GM18873 (cell line): ENCODE data around the gene TBC1D22B.

Source experiments
- ATAC-seq: cut with Tn5 transposase; IDR thresholded peaks from one replicate; pipeline ENCODE4 v1.9.1; 2021; ENCODE audit warnings: mild to moderate bottlenecking, moderate library complexity, moderate number of reproducible peaks; ENCODE audit not compliant: unreplicated experiment, low FRiP score

Gene TBC1D22B

GRCh38 chr6:37239526-37239925 is 18.0 kb upstream of the TBC1D22B start:
- no peak for ATAC-seq

GRCh38 chr6:37239950-37240713 is 17.4 kb upstream of the TBC1D22B start:
- no peak for ATAC-seq

GRCh38 chr6:37241131-37241530 is 16.4 kb upstream of the TBC1D22B start:
- ATAC-seq = no peak

GRCh38 chr6:37241775-37242428 is 15.7 kb upstream of the TBC1D22B start:
- ATAC-seq = no peak

GRCh38 chr6:37242429-37243052 is 15.0 kb upstream of the TBC1D22B start:
- ATAC-seq = no peak

GRCh38 chr6:37243131-37243815 is 14.3 kb upstream of the TBC1D22B start:
- ATAC-seq = no peak

GRCh38 chr6:37243816-37244370 is 13.7 kb upstream of the TBC1D22B start:
- ATAC-seq = no peak

GRCh38 chr6:37244430-37245310 is 12.9 kb upstream of the TBC1D22B start:
- ATAC-seq = no peak

GRCh38 chr6:37251211-37251780 is 6.3 kb upstream of the TBC1D22B start:
- no peak for ATAC-seq

GRCh38 chr6:37253486-37254007 is 4.0 kb upstream of the TBC1D22B start:
- ATAC-seq = no peak

GRCh38 chr6:37254881-37255280 is 2.7 kb upstream of the TBC1D22B start:
- ATAC-seq = no peak

- no peak for ATAC-seq
Observed at GRCh38 chr6:37256692-37257319, 766 bp upstream of the TBC1D22B start.

- ATAC-seq = no peak
Observed at GRCh38 chr6:37257320-37257633, 295 bp upstream of the TBC1D22B start.

- ATAC-seq = no peak
Observed at GRCh38 chr6:37258405-37259105, 983 bp downstream of the TBC1D22B start.

- ATAC-seq = no peak
Observed at GRCh38 chr6:37259191-37259590, 1.6 kb downstream of the TBC1D22B start.

GRCh38 chr6:37260040-37260439 is 2.5 kb downstream of the TBC1D22B start:
- no peak for ATAC-seq

GRCh38 chr6:37260444-37260843 is 2.9 kb downstream of the TBC1D22B start:
- ATAC-seq = no peak

GRCh38 chr6:37261198-37261597 is 3.6 kb downstream of the TBC1D22B start:
- ATAC-seq = no peak
